Measurements from ENCODE around the gene ABLIM2. TPM values are rescaled to one million over a fixed set of nuclear protein-coding genes. Genes with fewer than 3 reads are reported as not detected.
A peak's percentile ranks its signal among the peaks of the same experiment; 100 is the strongest.

ABLIM2 gene
- total RNA-seq, 6 experiments from 2014 or later, result 0.14 TPM; not detected in 5

DNA sequence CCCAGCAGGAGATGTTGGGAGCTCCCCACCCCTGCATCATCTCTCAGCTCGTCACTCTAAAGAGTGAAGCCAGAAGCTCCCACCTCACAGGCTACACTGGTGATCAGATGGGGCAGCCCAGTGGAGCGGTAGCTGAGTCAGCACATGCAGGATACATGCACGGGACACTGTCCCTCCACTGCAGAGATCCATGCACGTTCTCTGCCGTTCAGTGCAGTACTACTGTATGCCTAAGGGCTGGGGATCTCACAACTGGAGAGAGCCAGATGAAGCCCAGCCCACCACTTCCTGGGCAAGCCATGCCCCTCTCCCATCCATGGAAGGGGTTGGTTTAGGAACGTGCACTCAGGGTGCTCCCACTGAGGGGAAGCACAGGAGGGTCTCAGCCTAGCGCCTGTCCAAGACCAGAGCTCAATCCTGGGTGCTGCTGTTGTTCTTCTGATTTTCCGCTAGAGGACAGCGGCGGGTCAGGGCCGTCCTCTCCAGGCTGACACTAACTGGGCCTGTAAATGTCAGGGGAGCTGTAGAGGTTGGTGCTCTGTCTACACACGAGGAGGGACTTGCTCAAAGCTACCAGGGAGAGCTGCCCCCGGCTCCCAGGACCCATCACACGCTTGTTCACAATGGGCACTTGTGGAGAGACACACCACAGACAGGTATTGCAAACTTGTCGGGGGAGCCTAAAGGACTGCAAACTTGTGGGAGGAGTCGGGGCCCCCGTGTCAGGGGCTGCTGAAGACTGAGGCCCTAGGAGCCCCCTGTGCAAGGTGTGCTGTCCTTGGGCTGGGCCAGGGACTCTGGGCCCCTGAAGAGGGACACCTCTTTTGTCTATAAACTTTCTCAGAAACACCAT, 18.2 kb upstream of the ABLIM2 start:
- no peak overlapping the region for H3K27ac Mint-ChIP-seq
- TF ChIP-seq, protein P1, sequence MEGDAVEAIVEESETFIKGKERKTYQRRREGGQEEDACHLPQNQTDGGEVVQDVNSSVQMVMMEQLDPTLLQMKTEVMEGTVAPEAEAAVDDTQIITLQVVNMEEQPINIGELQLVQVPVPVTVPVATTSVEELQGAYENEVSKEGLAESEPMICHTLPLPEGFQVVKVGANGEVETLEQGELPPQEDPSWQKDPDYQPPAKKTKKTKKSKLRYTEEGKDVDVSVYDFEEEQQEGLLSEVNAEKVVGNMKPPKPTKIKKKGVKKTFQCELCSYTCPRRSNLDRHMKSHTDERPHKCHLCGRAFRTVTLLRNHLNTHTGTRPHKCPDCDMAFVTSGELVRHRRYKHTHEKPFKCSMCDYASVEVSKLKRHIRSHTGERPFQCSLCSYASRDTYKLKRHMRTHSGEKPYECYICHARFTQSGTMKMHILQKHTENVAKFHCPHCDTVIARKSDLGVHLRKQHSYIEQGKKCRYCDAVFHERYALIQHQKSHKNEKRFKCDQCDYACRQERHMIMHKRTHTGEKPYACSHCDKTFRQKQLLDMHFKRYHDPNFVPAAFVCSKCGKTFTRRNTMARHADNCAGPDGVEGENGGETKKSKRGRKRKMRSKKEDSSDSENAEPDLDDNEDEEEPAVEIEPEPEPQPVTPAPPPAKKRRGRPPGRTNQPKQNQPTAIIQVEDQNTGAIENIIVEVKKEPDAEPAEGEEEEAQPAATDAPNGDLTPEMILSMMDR (IDR thresholded peaks at IDR 0.05), result peak; percentile 83
- H3K27me3 Mint-ChIP-seq (ENCODE audit: insufficient read depth), result peaks cover 29% of the 10 kb centered on the region
- H3K4me1 Mint-ChIP-seq (ENCODE audit: low read depth), result no peaks in the 10 kb centered on the region
- no peak overlapping the region for H3K4me3 Mint-ChIP-seq
- no peaks in the 10 kb centered on the region for H3K36me3 Mint-ChIP-seq (ENCODE audit: low read depth)
- peak; percentile 58 for DNase-seq
- H3K9me3 Mint-ChIP-seq, result no peaks in the 10 kb centered on the region

DNA sequence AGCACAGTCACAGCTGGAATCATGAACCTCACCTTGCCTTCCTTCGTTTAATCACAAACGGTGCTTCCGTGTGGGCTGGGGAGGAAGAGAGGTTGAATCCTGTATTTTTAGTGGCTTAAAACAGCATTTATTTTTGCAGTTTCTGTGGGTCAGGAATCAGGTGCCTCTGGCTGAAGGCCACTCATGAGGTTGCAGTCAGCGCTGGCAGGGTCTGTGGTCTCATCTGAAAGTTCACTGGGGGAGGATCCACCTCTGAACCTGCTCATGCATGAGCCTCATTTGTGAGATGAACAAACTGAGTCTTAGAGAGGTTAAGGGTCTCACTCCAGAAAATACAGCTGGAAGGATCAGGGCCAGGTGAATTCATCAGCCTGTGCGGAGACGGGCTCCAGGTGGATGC, 17.1 kb upstream of the ABLIM2 start:
- H3K27ac Mint-ChIP-seq, result no peak overlapping the region
- H3K4me3 Mint-ChIP-seq, result no peak overlapping the region
- DNase-seq, result no peak
- no peaks in the 10 kb centered on the region for H3K4me1 Mint-ChIP-seq (ENCODE audit: low read depth)
- H3K36me3 Mint-ChIP-seq (ENCODE audit: low read depth), result no peaks in the 10 kb centered on the region
- H3K27me3 Mint-ChIP-seq (ENCODE audit: insufficient read depth), result peaks cover 35% of the 10 kb centered on the region
- TF ChIP-seq, protein P1 (IDR thresholded peaks at IDR 0.05), result no peak
- no peaks in the 10 kb centered on the region for H3K9me3 Mint-ChIP-seq

DNA sequence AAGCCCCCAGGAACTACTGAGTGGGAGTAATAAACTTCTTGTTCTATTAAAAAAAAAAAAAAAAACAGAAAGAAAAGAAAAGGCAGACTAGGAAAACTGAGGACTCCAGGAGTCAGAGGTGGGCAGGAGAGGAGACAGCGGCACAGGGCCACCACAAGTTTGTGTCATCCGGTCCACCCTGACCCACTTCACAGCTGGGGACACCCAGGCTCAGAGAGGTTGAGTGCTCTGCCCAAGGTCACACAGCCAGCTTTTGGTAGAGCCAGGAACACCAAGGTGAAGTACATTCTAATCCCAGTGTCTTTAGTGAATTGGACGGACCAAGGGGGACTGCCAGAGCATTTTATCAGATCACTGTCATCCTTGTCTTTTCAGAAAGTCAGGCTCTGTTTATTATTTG, 16.4 kb upstream of the ABLIM2 start:
- H3K27ac Mint-ChIP-seq, result no peak overlapping the region
- no peaks in the 10 kb centered on the region for H3K36me3 Mint-ChIP-seq (ENCODE audit: low read depth)
- no peaks in the 10 kb centered on the region for H3K9me3 Mint-ChIP-seq
- TF ChIP-seq, protein P1 (IDR thresholded peaks at IDR 0.05), result no peak
- H3K4me3 Mint-ChIP-seq, result no peak overlapping the region
- peaks cover 37% of the 10 kb centered on the region for H3K27me3 Mint-ChIP-seq (ENCODE audit: insufficient read depth)
- DNase-seq, result no peak
- no peaks in the 10 kb centered on the region for H3K4me1 Mint-ChIP-seq (ENCODE audit: low read depth)

DNA sequence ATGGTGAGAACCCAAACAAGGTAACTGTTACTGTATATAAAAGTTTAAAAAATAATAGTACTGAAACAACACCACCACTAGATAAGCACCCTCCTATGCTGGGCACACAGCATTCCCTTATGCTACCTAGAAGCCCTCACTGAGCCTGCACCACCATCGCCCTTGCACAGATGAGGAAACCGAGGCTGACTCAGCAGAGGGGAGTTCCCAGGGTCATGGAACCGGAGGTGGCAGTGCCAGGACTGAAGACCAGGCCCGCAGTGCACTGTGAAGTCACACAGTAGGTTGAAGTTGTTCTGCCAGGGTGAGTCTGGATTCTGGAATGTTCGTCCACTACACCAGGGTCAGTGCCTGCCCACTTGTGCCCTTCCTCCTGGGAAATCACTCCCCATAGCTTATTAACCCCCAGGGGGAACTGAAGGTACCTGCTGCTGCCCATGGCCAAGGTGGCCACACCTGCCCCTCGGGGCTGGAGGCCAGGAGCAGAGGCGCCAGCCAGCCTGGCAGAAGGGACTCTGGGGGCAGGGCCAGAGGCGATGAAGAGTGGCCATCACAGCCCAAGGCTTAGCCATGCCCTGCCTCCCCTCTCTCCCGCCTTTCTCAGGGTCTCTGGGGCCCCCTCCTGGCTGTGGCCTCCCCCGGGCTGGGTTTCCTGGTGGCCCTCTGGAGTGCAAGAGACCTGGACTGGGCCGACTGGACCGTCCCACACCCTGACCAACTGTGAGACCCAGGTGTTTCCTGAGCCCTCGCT, 15.1 kb upstream of the ABLIM2 start:
- peaks cover 4% of the 10 kb centered on the region; the same call in 1 of the 2 replicates for H3K9me3 Mint-ChIP-seq
- DNase-seq, result no peak

More for the DNA sequence above, 15.1 kb upstream of the ABLIM2 start:
- H3K4me3 Mint-ChIP-seq, result no peak overlapping the region
- H3K4me1 Mint-ChIP-seq (ENCODE audit: low read depth), result no peaks in the 10 kb centered on the region
- no peak overlapping the region for H3K27ac Mint-ChIP-seq
- TF ChIP-seq, protein P1 (IDR thresholded peaks at IDR 0.05), result no peak
- 0 out of 2 replicates have a peak, but pooled peaks cover under 1% of the 10 kb centered on the region for H3K36me3 Mint-ChIP-seq (ENCODE audit: low read depth)
- H3K27me3 Mint-ChIP-seq (ENCODE audit: insufficient read depth), result peaks cover 41% of the 10 kb centered on the region
